ENCODE data around the gene RBM48. TPM values are rescaled to one million over a fixed set of nuclear protein-coding genes. Genes with fewer than 3 reads are reported as not detected.

Gene RBM48
- total and polyA plus RNA-seq, 2 donors (not counting 3 experiments of a cell fraction or from before 2014, with no cell fraction given): 9.8 to 12.0 TPM

GRCh38 chr7:92567460-92567859 lies 38.9 kb downstream of the RBM48 start:
- ChIA-PET CTCF (interaction anchor here (1.6 kb wide), 1 partner anchor 10 kb away, joined by 7 read pairs; no protein-coding TSS in a partner anchor), POLR2A (no interaction called here)
- no peak overlapping the region for H3K4me2 ChIP-seq (ENCODE audit: insufficient read depth, low read length)
- DNase-seq (ENCODE audit: low read depth, low spot score) (no peak), FAIRE-seq (no peak)
- H3K4me3 ChIP-seq (replicated peaks in 1 of 3; ENCODE audit: insufficient read depth in 1 of 3, low read depth in 1 of 3, low read length in 3 of 3): no peak overlapping the region
- H3K9me3 ChIP-seq (replicated peaks; ENCODE audit: control insufficient read depth, insufficient read depth, low read length): no peaks in the 10 kb centered on the region
- H3K9ac ChIP-seq (replicated peaks; ENCODE audit: extremely low read depth, insufficient read depth, low read length): no peak overlapping the region
- BruUV-seq (replicated peaks): no TSS peak
- TF ChIP-seq FOS (IDR thresholded peaks at IDR 0.05; ENCODE audit: borderline replicate concordance, insufficient read depth, low read length): no peak
- TF ChIP-seq JUN (IDR thresholded peaks at IDR 0.05; ENCODE audit: borderline replicate concordance, insufficient read depth, insufficient read length, low read depth): peak; percentile 2
- dilution Hi-C loops (cut with MboI; ENCODE audit: extremely low pct_ligation_motif_present, low sequenced_read_pairs): no loop called here
- H3K36me3 ChIP-seq (ENCODE audit: control insufficient read depth in 2 of 2, extremely low read depth in 1 of 2, insufficient read depth in 2 of 2, low read length in 2 of 2): peaks cover 7 to 15% of the 10 kb centered on the region in 2 experiments
- H2AFZ ChIP-seq (ENCODE audit: low read depth, low read length): no peak overlapping the region
- H3K27me3 ChIP-seq (ENCODE audit: control insufficient read depth in 2 of 2, insufficient read depth in 2 of 2, low read length in 2 of 2): no peaks in the 10 kb centered on the region
- no peaks in the 10 kb centered on the region for H3K79me2 ChIP-seq (ENCODE audit: control insufficient read depth, insufficient read depth, low read length)
- intact Hi-C loops (cut with micrococcal nuclease): no loop called here
- H3K4me1 ChIP-seq (ENCODE audit: control insufficient read depth, extremely low read depth, insufficient read depth, low read length): peaks cover 15% of the 10 kb centered on the region
- H3K27ac ChIP-seq (ENCODE audit: insufficient read depth, low read depth, low read length): no peak overlapping the region
- no peaks in the 10 kb centered on the region for H3K9me1 ChIP-seq (replicated peaks; ENCODE audit: control insufficient read depth, extremely low read depth, insufficient read depth, low read length)
- H4K20me1 ChIP-seq (replicated peaks; ENCODE audit: control insufficient read depth, extremely low read depth, insufficient read depth, low read length): no peaks in the 10 kb centered on the region

- Histone ChIP-seq H2AFZ (ENCODE audit: low read depth, low read length) (no peak overlapping the region), H3K4me3 (replicated peaks in 1 of 3; ENCODE audit: insufficient read depth in 1 of 3, low read depth in 1 of 3, low read length in 3 of 3) (no peak overlapping the region), H3K36me3 (ENCODE audit: control insufficient read depth in 2 of 2, extremely low read depth in 1 of 2, insufficient read depth in 2 of 2, low read length in 2 of 2) (peaks cover 9% of the 10 kb centered on the region in 2 experiments), H3K27me3 (ENCODE audit: control insufficient read depth in 2 of 2, insufficient read depth in 2 of 2, low read length in 2 of 2) (no peaks in the 10 kb centered on the region), H3K79me2 (ENCODE audit: control insufficient read depth, insufficient read depth, low read length) (no peaks in the 10 kb centered on the region), H3K9ac (replicated peaks; ENCODE audit: extremely low read depth, insufficient read depth, low read length) (no peak overlapping the region), H4K20me1 (replicated peaks; ENCODE audit: control insufficient read depth, extremely low read depth, insufficient read depth, low read length) (no peaks in the 10 kb centered on the region), H3K9me3 (replicated peaks; ENCODE audit: control insufficient read depth, insufficient read depth, low read length) (no peaks in the 10 kb centered on the region), H3K27ac (ENCODE audit: insufficient read depth, low read depth, low read length) (no peak overlapping the region), H3K9me1 (replicated peaks; ENCODE audit: control insufficient read depth, extremely low read depth, insufficient read depth, low read length) (no peaks in the 10 kb centered on the region), H3K4me2 (ENCODE audit: insufficient read depth, low read length) (no peak overlapping the region), H3K4me1 (ENCODE audit: control insufficient read depth, extremely low read depth, insufficient read depth, low read length) (peaks cover 3% of the 10 kb centered on the region)
- FAIRE-seq (no peak), DNase-seq (ENCODE audit: low read depth, low spot score) (no peak)
- dilution Hi-C loops (cut with MboI; ENCODE audit: extremely low pct_ligation_motif_present, low sequenced_read_pairs) (no loop called here), intact Hi-C loops (cut with micrococcal nuclease) (no loop called here)
- TF ChIP-seq EZH2 (IDR thresholded peaks at IDR 0.05; ENCODE audit: borderline replicate concordance, low read depth, low read length, severe bottlenecking): no peak
- no peak for TF ChIP-seq POLR2A (IDR thresholded peaks at IDR 0.05; ENCODE audit: low read depth, low read length)
- TF ChIP-seq MAX (IDR thresholded peaks at IDR 0.05; ENCODE audit: insufficient read depth, insufficient read length): no peak
- no peak for TF ChIP-seq MYC (IDR thresholded peaks at IDR 0.05; ENCODE audit: low read depth, low read length)
- TF ChIP-seq GATA2 (IDR thresholded peaks at IDR 0.05; ENCODE audit: insufficient read depth, insufficient read length, low read depth, low read length): no peak
- no peak for TF ChIP-seq FOS (IDR thresholded peaks at IDR 0.05; ENCODE audit: borderline replicate concordance, insufficient read depth, low read length)
- POLR2A ChIA-PET: no interaction called here
- CTCF ChIA-PET: interaction anchor here (0.8 to 1.2 kb wide), 5 partner anchors 8 to 41 kb away, joined by 3 read pairs; no protein-coding TSS in a partner anchor
- BruUV-seq (replicated peaks): no TSS peak
These were observed 40.5 kb downstream of the RBM48 start for GRCh38 chr7:92569137-92569536.
